GM20000 (cell line): ENCODE measurements around the gene MYZAP.

Experiments used
- DNase-seq: peaks from one replicate; pipeline ENCODE4 v3.0.0; 2012; ENCODE audit warnings: low spot score
- CTCF ChIP-seq: IDR thresholded peaks from 2 replicates; pipeline ENCODE4 v1.5.1; 2012; ENCODE audit warnings: mild to moderate bottlenecking, control low read depth; ENCODE audit errors: extremely low read depth, missing control alignments

MYZAP gene

GRCh38 chr15:57571725-57572124 is 20.0 kb upstream of the MYZAP start:
- no peak for TF ChIP-seq CTCF
- no peak for DNase-seq

- no peak for TF ChIP-seq CTCF
- DNase-seq = no peak
Measured at GRCh38 chr15:57572468-57572867, 19.2 kb upstream of the MYZAP start.

- no peak for DNase-seq
Measured at GRCh38 chr15:57573151-57573550, 18.6 kb upstream of the MYZAP start.

GRCh38 chr15:57575363-57575762 is 16.3 kb upstream of the MYZAP start:
- DNase-seq = no peak
- no peak for TF ChIP-seq CTCF

More at GRCh38 chr15:57573151-57573550, 18.6 kb upstream of the MYZAP start:
- TF ChIP-seq CTCF = no peak

GRCh38 chr15:57578288-57578900 is 13.3 kb upstream of the MYZAP start:
- no peak for DNase-seq
- TF ChIP-seq CTCF = no peak

GRCh38 chr15:57580428-57580827 is 11.3 kb upstream of the MYZAP start:
- no peak for TF ChIP-seq CTCF
- no peak for DNase-seq

- TF ChIP-seq CTCF = no peak
- DNase-seq = no peak
Measured at GRCh38 chr15:57580866-57581265, 10.8 kb upstream of the MYZAP start.
